HG03108 (cell line): ENCODE data around the gene GLI3.

Source experiments
- ATAC-seq: cut with Tn5 transposase; IDR thresholded peaks from one replicate; pipeline ENCODE4 v1.9.1; 2021; ENCODE audit warnings: moderate library complexity; ENCODE audit not compliant: unreplicated experiment

Gene GLI3

GRCh38 chr7:41940760-41941343 is 296.2 kb downstream of the GLI3 start:
- ATAC-seq: no peak

DNA sequence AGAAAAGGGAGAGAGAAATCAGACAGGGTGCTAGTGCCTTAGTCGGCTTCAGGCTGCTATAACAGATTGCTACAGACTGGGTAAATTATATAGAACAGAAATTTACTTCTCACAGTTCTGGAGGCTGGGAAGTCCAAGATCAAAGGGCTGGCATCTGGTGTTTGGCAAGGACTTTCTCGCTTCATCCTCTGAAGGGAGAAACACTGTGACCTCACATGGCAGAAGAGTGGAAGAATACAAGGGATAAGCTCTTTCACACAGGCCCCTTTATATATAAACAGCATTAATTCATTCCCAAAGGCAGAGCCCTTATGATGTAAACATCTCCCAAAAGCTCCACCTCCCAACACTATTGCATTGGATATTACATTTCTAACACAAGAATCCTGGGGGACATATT is 298.6 kb downstream of the GLI3 start:
- no peak for ATAC-seq

DNA sequence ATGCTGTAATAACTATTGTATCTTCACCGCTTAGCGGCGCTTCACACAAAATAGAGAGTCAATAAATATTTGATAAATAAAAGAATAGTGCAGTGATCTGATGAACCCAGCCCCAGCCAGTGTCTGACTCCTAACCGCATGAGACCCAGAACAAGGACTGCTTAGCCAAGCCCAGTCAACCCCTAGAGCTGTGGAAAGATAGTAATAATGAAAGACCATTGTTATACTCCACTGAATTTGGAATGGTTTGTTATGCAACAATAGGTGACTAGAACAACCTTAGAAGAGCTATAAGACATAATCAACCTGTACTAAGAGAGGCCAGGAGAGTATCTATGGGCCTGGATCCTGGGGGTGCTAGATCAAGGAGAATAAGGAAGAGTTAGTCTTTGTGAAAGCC is 303.6 kb downstream of the GLI3 start:
- no peak for ATAC-seq

- ATAC-seq: no peak
Measured at GRCh38 chr7:41931263-41931646, 305.8 kb downstream of the GLI3 start.

- no peak for ATAC-seq
Measured at GRCh38 chr7:41930538-41931262, 306.3 kb downstream of the GLI3 start.

GRCh38 chr7:41928781-41929180 is 308.2 kb downstream of the GLI3 start:
- no peak for ATAC-seq

- no peak for ATAC-seq
Measured at GRCh38 chr7:41928166-41928565, 308.8 kb downstream of the GLI3 start.

DNA sequence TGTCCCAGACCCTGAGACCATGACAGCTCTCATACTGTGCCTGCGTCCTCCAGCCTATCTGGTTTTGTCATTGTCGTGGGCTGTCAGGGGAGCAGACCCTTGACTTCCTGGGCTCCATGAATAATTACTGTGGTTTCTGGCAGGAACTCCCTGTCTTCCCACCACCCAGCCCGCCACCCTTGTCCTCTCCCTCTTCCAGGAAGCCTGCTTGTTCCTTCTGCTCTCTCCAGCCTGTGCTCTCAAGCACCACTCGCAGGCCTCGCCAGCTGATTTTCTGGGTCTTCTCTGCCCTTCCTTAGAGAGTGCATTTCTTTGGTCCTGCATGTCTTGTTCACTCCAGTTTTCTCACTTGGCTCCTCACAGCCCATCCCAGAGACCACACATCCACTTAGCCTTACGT is 309.6 kb downstream of the GLI3 start:
- ATAC-seq: no peak

GRCh38 chr7:41925946-41926345 is 311.1 kb downstream of the GLI3 start:
- no peak for ATAC-seq

- no peak for ATAC-seq
Measured at GRCh38 chr7:41924796-41925195, 312.2 kb downstream of the GLI3 start.

- ATAC-seq: no peak
Measured at GRCh38 chr7:41922373-41922772, 314.6 kb downstream of the GLI3 start.

DNA sequence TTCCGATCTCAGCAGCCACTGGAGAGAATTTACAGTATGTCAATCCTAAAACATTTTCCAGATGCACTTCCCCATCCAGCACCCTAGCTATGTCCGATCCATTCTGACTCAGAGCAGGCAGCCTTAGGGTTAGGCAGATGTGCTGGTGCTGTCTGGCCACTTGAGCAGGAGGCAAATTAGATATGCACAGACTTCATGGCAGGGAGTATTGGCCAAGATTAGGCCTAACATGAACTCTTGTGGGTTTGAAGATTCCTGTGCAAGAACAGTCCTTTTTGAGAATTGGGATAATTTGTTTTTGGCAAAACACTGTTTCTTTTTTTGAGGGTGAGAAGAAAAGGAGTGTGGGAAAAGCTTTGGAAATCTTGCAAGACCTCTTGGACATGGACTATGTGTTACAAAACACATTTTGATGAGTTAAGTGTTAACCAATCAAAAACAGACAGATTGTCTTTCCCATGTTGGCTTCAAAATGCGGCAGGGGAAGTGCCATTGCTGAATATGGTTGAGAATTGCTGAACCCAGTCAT is 315.5 kb downstream of the GLI3 start:
- ATAC-seq: no peak

- ATAC-seq: no peak
Measured at GRCh38 chr7:41918597-41918996, 318.4 kb downstream of the GLI3 start.

DNA sequence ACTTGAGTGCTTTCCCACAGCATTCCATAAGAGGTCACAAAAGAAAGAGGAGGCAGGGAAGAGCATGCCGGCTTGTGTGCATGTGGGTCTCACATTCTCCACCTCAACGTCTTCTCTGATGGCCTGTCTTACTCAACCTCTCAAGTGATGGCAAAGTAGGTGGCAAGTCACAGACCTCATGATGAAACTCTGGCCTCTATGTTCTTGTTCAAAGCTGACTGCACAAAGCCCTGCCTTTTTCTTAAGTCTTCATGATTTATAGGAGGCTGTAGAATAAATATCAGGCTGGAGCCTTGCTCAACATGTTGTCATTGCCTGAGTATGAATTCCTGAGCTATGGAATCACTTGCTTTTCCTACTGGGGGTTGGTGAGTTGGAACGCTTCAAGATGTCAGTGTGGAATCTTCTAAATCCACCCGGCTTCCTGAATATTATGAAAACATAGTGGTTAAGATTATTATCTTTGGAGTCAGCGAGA is 320.5 kb downstream of the GLI3 start:
- no peak for ATAC-seq

GRCh38 chr7:41915871-41916270 is 321.1 kb downstream of the GLI3 start:
- no peak for ATAC-seq

- no peak for ATAC-seq
Measured at GRCh38 chr7:41912851-41913567, 324.0 kb downstream of the GLI3 start.

DNA sequence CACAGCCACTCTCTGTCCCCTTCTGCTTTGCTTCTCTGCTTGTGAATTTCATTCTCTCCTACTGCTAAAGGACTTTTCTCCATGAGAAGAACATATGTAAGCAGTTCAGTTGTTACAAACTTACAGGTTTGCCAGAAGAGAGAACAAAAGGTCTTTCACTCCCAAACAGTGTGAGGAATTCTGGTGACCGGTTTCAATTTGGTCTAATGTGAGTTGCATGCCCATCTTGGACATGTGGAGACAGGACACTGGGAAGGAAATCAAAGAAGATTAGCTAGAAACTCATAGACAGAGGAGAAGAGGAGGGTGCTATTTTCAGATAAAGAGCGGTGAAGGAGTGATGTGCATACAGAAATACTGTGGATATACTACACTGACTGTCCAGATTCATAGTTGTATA is 324.6 kb downstream of the GLI3 start:
- ATAC-seq: no peak

- ATAC-seq: no peak
Measured at GRCh38 chr7:41911792-41912191, 325.2 kb downstream of the GLI3 start.
